Glomerular endothelial cell (primary cell): ENCODE results near the gene ZNF346. TPM values are rescaled to one million over a fixed set of nuclear protein-coding genes. Genes with fewer than 3 reads are reported as not detected.

Experiments used
- DNase-seq: peaks from one replicate; pipeline ENCODE4 v3.0.0-alpha.2; 2011; ENCODE audit warnings: low read depth, low spot score; ENCODE audit errors: extremely low read depth
- total RNA-seq: library from RNA; depleted of rRNA; stranded (reverse); fragments of >200 nt; gene quantifications from 2 replicates; pipeline ENCODE4 v1.2.3, GENCODE V29; 2015

ZNF346 gene
- total RNA-seq, 1 donor from 2014 or later: 18.1 TPM

GRCh38 chr5:177064500-177065277 is 42.2 kb downstream of the ZNF346 start:
- DNase-seq: no peak

- DNase-seq: no peak
Measured at GRCh38 chr5:177065491-177065890, 43.0 kb downstream of the ZNF346 start.

- DNase-seq: no peak
Measured at GRCh38 chr5:177066224-177066623, 43.7 kb downstream of the ZNF346 start.

GRCh38 chr5:177067503-177067902 is 45.0 kb downstream of the ZNF346 start:
- DNase-seq: no peak

- DNase-seq: no peak
Measured at GRCh38 chr5:177070536-177071191, 48.2 kb downstream of the ZNF346 start.

- DNase-seq: peak; percentile 84
Measured at GRCh38 chr5:177071666-177072385, 49.3 kb downstream of the ZNF346 start.

- DNase-seq: no peak
Measured at GRCh38 chr5:177077335-177077734, 54.8 kb downstream of the ZNF346 start.

GRCh38 chr5:177079606-177080005 is 57.1 kb downstream of the ZNF346 start:
- no peak for DNase-seq

GRCh38 chr5:177080265-177080664 is 57.8 kb downstream of the ZNF346 start:
- DNase-seq: no peak

GRCh38 chr5:177081859-177082258 is 59.4 kb downstream of the ZNF346 start:
- DNase-seq: no peak

GRCh38 chr5:177083357-177083756 is 60.9 kb downstream of the ZNF346 start:
- no peak for DNase-seq

GRCh38 chr5:177084175-177084574 is 61.7 kb downstream of the ZNF346 start:
- no peak for DNase-seq

GRCh38 chr5:177085985-177086653 is 63.6 kb downstream of the ZNF346 start:
- no peak for DNase-seq

- no peak for DNase-seq
Measured at GRCh38 chr5:177086654-177087397, 64.3 kb downstream of the ZNF346 start, which contains the start of gene FGFR4. TSS of gene FGFR4 (plus strand) at chr5:177086915. CDS start at chr5:177089603, 2,688 bp downstream.

GRCh38 chr5:177087398-177088005 is 65.0 kb downstream of the ZNF346 start:
- DNase-seq: no peak

- no peak for DNase-seq
Measured at GRCh38 chr5:177089127-177089526, 66.6 kb downstream of the ZNF346 start.

- DNase-seq: no peak
Measured at GRCh38 chr5:177089825-177090641, 67.5 kb downstream of the ZNF346 start.

- no peak for DNase-seq
Measured at GRCh38 chr5:177090813-177091212, 68.3 kb downstream of the ZNF346 start.

GRCh38 chr5:177091232-177091631 is 68.7 kb downstream of the ZNF346 start:
- DNase-seq: no peak
